CD8-positive, alpha-beta memory T cell (primary cell): Measurements from ENCODE around the gene ATP5F1D. TPM values are rescaled to one million over a fixed set of nuclear protein-coding genes. Genes with fewer than 3 reads are reported as not detected.

Experiments
- CTCF ChIA-PET: fragments of 350-600 bp; sonication (Branson Sonifier 250); formaldehyde crosslinking; loops from one replicate; lab custom pipeline; 2021; ENCODE audit warnings: antibody characterized with exemption; lab: Charles Lee
- POLR2A ChIA-PET: fragments of 350-600 bp; sonication (Branson Sonifier 250); formaldehyde crosslinking; loops from one replicate; lab custom pipeline; 2021; ENCODE audit warnings: antibody characterized with exemption; lab: Charles Lee
- DNase-seq, 5 donors: peaks; one replicate each; pipeline versions ENCODE4 v3.0.0 to v3.0.0-alpha.2; 2020 to 2022; ENCODE audit warnings: mixed read lengths in 1 of 5
- H3K27ac ChIP-seq: one replicate; pipeline ENCODE4 v1.7.0; 2013; ENCODE audit warnings: low read depth, mild to moderate bottlenecking, low read length, moderate library complexity
- H3K27me3 ChIP-seq: 2 replicates; pipeline ENCODE4 v1.7.0; 2013; ENCODE audit warnings: low read length, mild to moderate bottlenecking; ENCODE audit not compliant: insufficient read depth, poor library complexity, severe bottlenecking
- H3K36me3 ChIP-seq: 2 replicates; pipeline ENCODE4 v1.7.0; 2013; ENCODE audit warnings: mild to moderate bottlenecking, low read length, moderate library complexity; ENCODE audit not compliant: insufficient read depth
- H3K4me1 ChIP-seq: 2 replicates; pipeline ENCODE4 v1.7.0; 2013; ENCODE audit warnings: mild to moderate bottlenecking, low read length, moderate library complexity; ENCODE audit not compliant: insufficient read depth
- H3K4me3 ChIP-seq: 2 replicates; pipeline ENCODE4 v1.7.0; 2013; ENCODE audit warnings: mild to moderate bottlenecking, low read length
- H3K9me3 ChIP-seq: 2 replicates; pipeline ENCODE4 v1.7.0; 2013; ENCODE audit warnings: mild to moderate bottlenecking, low read length
- H3K27ac Mint-ChIP-seq, 8 donors: one replicate each; pipeline ENCODE4 v1.8.0; 2020 to 2021; ENCODE audit warnings: mixed read lengths in 8 of 8, mild to moderate bottlenecking in 6 of 8, inconsistent platforms in 3 of 8, moderate library complexity in 3 of 8
- H3K27me3 Mint-ChIP-seq, 2 donors: one replicate each; pipeline ENCODE4 v1.8.0; 2020 to 2021; ENCODE audit warnings: mixed read lengths in 2 of 2, mild to moderate bottlenecking in 1 of 2, moderate library complexity in 1 of 2
- H3K36me3 Mint-ChIP-seq, 3 donors: one replicate each; pipeline ENCODE4 v1.8.0; 2020 to 2021; ENCODE audit warnings: mixed read lengths in 3 of 3, inconsistent platforms in 1 of 3, mild to moderate bottlenecking in 1 of 3
- H3K4me1 Mint-ChIP-seq, 3 donors: one replicate each; pipeline ENCODE4 v1.8.0; 2020 to 2021; ENCODE audit warnings: mixed read lengths in 3 of 3, inconsistent platforms in 1 of 3, mild to moderate bottlenecking in 1 of 3
- H3K4me3 Mint-ChIP-seq, 7 donors: one replicate each; pipeline ENCODE4 v1.8.0; 2020 to 2021; ENCODE audit warnings: mixed read lengths in 7 of 7, mild to moderate bottlenecking in 6 of 7, moderate library complexity in 4 of 7, inconsistent platforms in 2 of 7
- H3K9me3 Mint-ChIP-seq, 5 donors: one replicate each; pipeline ENCODE4 v1.8.0; 2020 to 2022; ENCODE audit warnings: mixed read lengths in 5 of 5, mild to moderate bottlenecking in 3 of 5, moderate library complexity in 2 of 5, inconsistent platforms in 1 of 5
- polyA plus RNA-seq: library from polyadenylated mRNA; unstranded; fragments of 300-500 nt; fragmentation: Illumina TruSeq; gene quantifications from one replicate; pipeline ENCODE4 v1.2.3, GENCODE V29; 2021
- total RNA-seq, 2 experiments: library from RNA; stranded (reverse); gene quantifications; one replicate each; pipeline ENCODE4 v1.2.3, GENCODE V29; 2021

The ATP5F1D gene
- total and polyA plus RNA-seq, 3 experiments from 2014 or later = 179 to 271 (median 180) TPM

DNA sequence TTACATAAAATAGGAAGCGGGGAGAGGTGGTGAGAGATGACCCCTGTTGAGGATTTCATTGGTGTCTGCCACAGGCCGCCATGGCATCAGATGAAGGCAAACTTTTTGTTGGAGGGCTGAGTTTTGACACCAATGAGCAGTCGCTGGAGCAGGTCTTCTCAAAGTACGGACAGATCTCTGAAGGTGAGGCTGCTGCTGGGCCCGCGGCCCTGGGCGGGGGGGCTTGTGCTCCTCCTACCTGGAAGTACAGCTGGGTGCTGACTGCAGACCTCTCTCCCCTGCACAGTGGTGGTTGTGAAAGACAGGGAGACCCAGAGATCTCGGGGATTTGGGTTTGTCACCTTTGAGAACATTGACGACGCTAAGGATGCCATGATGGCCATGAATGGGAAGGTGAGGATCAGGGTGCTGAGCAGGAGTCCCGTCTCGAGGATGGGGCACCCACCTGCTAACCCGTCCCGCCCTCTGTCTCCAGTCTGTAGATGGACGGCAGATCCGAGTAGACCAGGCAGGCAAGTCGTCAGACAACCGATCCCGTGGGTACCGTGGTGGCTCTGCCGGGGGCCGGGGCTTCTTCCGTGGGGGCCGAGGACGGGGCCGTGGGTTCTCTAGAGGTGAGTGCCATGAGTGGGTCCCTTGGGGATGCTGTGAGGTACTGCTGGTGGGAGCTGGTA, 29.4 kb downstream of the ATP5F1D start:
- peak overlapping the region; percentile 86 to 98 (median 93) for H3K27ac Mint-ChIP-seq

GRCh38 chr19:1271528-1272422, 30.2 kb downstream of the ATP5F1D start:
- no peak for DNase-seq
- H3K36me3 Mint-ChIP-seq = peaks cover 14 to 52% (median 17%) of the 10 kb centered on the region in 3 donors
- no peaks in the 10 kb centered on the region for H3K9me3 ChIP-seq
- peak overlapping the region; percentile 99 for H3K4me3 ChIP-seq
- peak overlapping the region; percentile 86 to 92 (median 87) for H3K4me3 Mint-ChIP-seq
- H3K27ac Mint-ChIP-seq = peak overlapping the region; percentile 86 to 98 (median 93)
- H3K9me3 Mint-ChIP-seq = no peaks in the 10 kb centered on the region
- H3K27me3 Mint-ChIP-seq = peaks cover 0 to 10% of the 10 kb centered on the region in 2 donors
- ChIA-PET CTCF (interaction anchor here (1.0 to 1.9 kb wide), 3 partner anchors 18 to 28 kb away, joined by 3 to 7 read pairs (median 4); no protein-coding TSS in a partner anchor), POLR2A (interaction anchor here (0.9 to 3.5 kb wide), 2 partner anchors 19 to 27 kb away, joined by 5 to 17 read pairs; no protein-coding TSS in a partner anchor)
- H3K36me3 ChIP-seq = peaks cover 42% of the 10 kb centered on the region
- H3K4me1 ChIP-seq = peaks cover 82% of the 10 kb centered on the region
- peak overlapping the region; percentile 54 for H3K27ac ChIP-seq
- H3K27me3 ChIP-seq = no peaks in the 10 kb centered on the region
- H3K4me1 Mint-ChIP-seq = peaks cover 55 to 74% (median 60%) of the 10 kb centered on the region in 3 donors

More for the DNA sequence above, 29.4 kb downstream of the ATP5F1D start:
- POLR2A ChIA-PET = interaction anchor here (3.5 kb wide), 1 partner anchor 27 kb away, joined by 17 read pairs; no protein-coding TSS in a partner anchor
- Mint-ChIP-seq H3K27me3 (peaks cover 0 to 10% of the 10 kb centered on the region in 2 donors), H3K36me3 (peaks cover 14 to 51% (median 17%) of the 10 kb centered on the region in 3 donors), H3K4me1 (peaks cover 51 to 71% (median 55%) of the 10 kb centered on the region in 3 donors), H3K4me3 (peak overlapping the region; percentile 86 to 92 (median 87)), H3K9me3 (no peaks in the 10 kb centered on the region)
- peaks cover 76% of the 10 kb centered on the region for H3K4me1 ChIP-seq
- DNase-seq = no peak
- no peaks in the 10 kb centered on the region for H3K9me3 ChIP-seq
- H3K4me3 ChIP-seq = peak overlapping the region; percentile 99
- peak overlapping the region; percentile 90 for H3K27ac ChIP-seq
- no peaks in the 10 kb centered on the region for H3K27me3 ChIP-seq
- CTCF ChIA-PET = interaction anchor here (1.9 kb wide), 1 partner anchor 26 kb away, joined by 7 read pairs; no protein-coding TSS in a partner anchor
- H3K36me3 ChIP-seq = peaks cover 42% of the 10 kb centered on the region

- ChIA-PET CTCF (interaction anchor here (1.0 to 1.9 kb wide), 5 partner anchors 11 to 29 kb away, joined by 3 to 15 read pairs (median 4); no protein-coding TSS in a partner anchor), POLR2A (interaction anchor here (0.9 to 3.5 kb wide), 3 partner anchors 9 to 28 kb away, joined by 4 to 17 read pairs (median 5); no protein-coding TSS in a partner anchor)
- Histone ChIP-seq H3K27ac (peak overlapping the region; percentile 4), H3K4me1 (peaks cover 80% of the 10 kb centered on the region), H3K27me3 (no peaks in the 10 kb centered on the region), H3K9me3 (no peaks in the 10 kb centered on the region), H3K36me3 (peaks cover 42% of the 10 kb centered on the region), H3K4me3 (no peak overlapping the region)
- DNase-seq = no peak
- Mint-ChIP-seq H3K4me3 (peak overlapping the region; percentile 26 to 87 (median 56)), H3K27ac (peak overlapping the region in 7 of 8 donors; percentile 17 to 98 (median 72)), H3K9me3 (no peaks in the 10 kb centered on the region), H3K27me3 (peaks cover 0 to 10% of the 10 kb centered on the region in 2 donors), H3K4me1 (peaks cover 53 to 71% (median 56%) of the 10 kb centered on the region in 3 donors), H3K36me3 (peaks cover 14 to 55% (median 19%) of the 10 kb centered on the region in 3 donors)
Observed at GRCh38 chr19:1272423-1273262, 31.1 kb downstream of the ATP5F1D start.

- ChIA-PET POLR2A (interaction anchor here (0.8 to 3.5 kb wide), 3 partner anchors 10 to 29 kb away, joined by 4 to 17 read pairs (median 4); no protein-coding TSS in a partner anchor), CTCF (interaction anchor here (0.9 to 1.7 kb wide), 3 partner anchors 10 to 29 kb away, joined by 3 to 15 read pairs (median 3); no protein-coding TSS in a partner anchor)
- Histone ChIP-seq H3K27ac (peak overlapping the region; percentile 92), H3K36me3 (peaks cover 42% of the 10 kb centered on the region), H3K4me1 (peaks cover 72% of the 10 kb centered on the region), H3K27me3 (no peaks in the 10 kb centered on the region), H3K9me3 (no peaks in the 10 kb centered on the region), H3K4me3 (no peak overlapping the region)
- Mint-ChIP-seq H3K36me3 (peaks cover 14 to 58% (median 19%) of the 10 kb centered on the region in 3 donors), H3K27ac (peak overlapping the region; percentile 54 to 98 (median 82)), H3K9me3 (no peaks in the 10 kb centered on the region), H3K4me1 (peaks cover 53 to 66% (median 55%) of the 10 kb centered on the region in 3 donors), H3K27me3 (peaks cover 0 to 10% of the 10 kb centered on the region in 2 donors), H3K4me3 (peak overlapping the region; percentile 43 to 87 (median 69))
- DNase-seq = no peak
Observed at GRCh38 chr19:1273263-1274041, 31.9 kb downstream of the ATP5F1D start.

GRCh38 chr19:1274081-1274851, 32.7 kb downstream of the ATP5F1D start:
- H3K9me3 ChIP-seq = no peaks in the 10 kb centered on the region
- H3K4me3 Mint-ChIP-seq = peak overlapping the region in 6 of 7 donors; percentile 13 to 87 (median 65)
- no peak overlapping the region for H3K4me3 ChIP-seq
- peaks cover 49 to 59% (median 50%) of the 10 kb centered on the region in 3 donors for H3K4me1 Mint-ChIP-seq
- H3K27me3 Mint-ChIP-seq = peaks cover 0 to 10% of the 10 kb centered on the region in 2 donors
- H3K36me3 ChIP-seq = peaks cover 49% of the 10 kb centered on the region
- CTCF ChIA-PET = interaction anchor here (0.9 to 1.7 kb wide), 3 partner anchors 11 to 30 kb away, joined by 3 to 15 read pairs (median 3); no protein-coding TSS in a partner anchor
- peaks cover 14 to 65% (median 19%) of the 10 kb centered on the region in 3 donors for H3K36me3 Mint-ChIP-seq
- DNase-seq = no peak
- H3K9me3 Mint-ChIP-seq = no peaks in the 10 kb centered on the region
- H3K27ac Mint-ChIP-seq = peak overlapping the region; percentile 35 to 98 (median 81)
- no peaks in the 10 kb centered on the region for H3K27me3 ChIP-seq
- POLR2A ChIA-PET = interaction anchor here (0.8 to 3.5 kb wide), 3 partner anchors 10 to 30 kb away, joined by 4 to 17 read pairs (median 4); no protein-coding TSS in a partner anchor
- H3K27ac ChIP-seq = peak overlapping the region; percentile 92
- H3K4me1 ChIP-seq = peaks cover 67% of the 10 kb centered on the region

- peak overlapping the region in 3 of 8 donors; percentile 70 to 98 (median 78) for H3K27ac Mint-ChIP-seq
- ChIA-PET CTCF (interaction anchor here (1.0 to 1.8 kb wide), 3 partner anchors 9 to 31 kb away, joined by 6 to 15 read pairs (median 12); no protein-coding TSS in a partner anchor), POLR2A (interaction anchor here (0.8 to 1.8 kb wide), 9 partner anchors 9 to 205 kb away, joined by 3 to 18 read pairs (median 3); a partner anchor contains a TSS)
- peaks cover 51 to 62% (median 53%) of the 10 kb centered on the region in 3 donors for H3K4me1 Mint-ChIP-seq
- Histone ChIP-seq H3K4me1 (peaks cover 66% of the 10 kb centered on the region), H3K4me3 (peak overlapping the region; percentile 49), H3K27me3 (no peaks in the 10 kb centered on the region), H3K9me3 (no peaks in the 10 kb centered on the region), H3K27ac (peak overlapping the region; percentile 92), H3K36me3 (peaks cover 51% of the 10 kb centered on the region)
- peaks cover 0 to 10% of the 10 kb centered on the region in 2 donors for H3K27me3 Mint-ChIP-seq
- peak overlapping the region in 4 of 7 donors; percentile 50 to 82 (median 72) for H3K4me3 Mint-ChIP-seq
- H3K9me3 Mint-ChIP-seq = no peaks in the 10 kb centered on the region
- DNase-seq = peak in 1 of 5 donors; percentile 63
- H3K36me3 Mint-ChIP-seq = peaks cover 14 to 68% (median 20%) of the 10 kb centered on the region in 3 donors
Observed at GRCh38 chr19:1274852-1275259, 33.3 kb downstream of the ATP5F1D start.
